RWPE2 (cell line): Measurements from ENCODE around the gene FAXC.

ENCODE experiments used
- ATAC-seq: fragments of 200-7000 bp; cut with Tn5 transposase; 3 replicates; pipeline ENCODE4 v1.9.1; 2021; ENCODE audit warnings: low read depth
- DNase-seq: peaks from one replicate; pipeline ENCODE4 v3.0.0-alpha.2; 2020; ENCODE audit warnings: low spot score
- H3K27ac ChIP-seq: fragments of 450-650 bp; 2 replicates; pipeline ENCODE4 v1.5.1; 2017; ENCODE audit warnings: mild to moderate bottlenecking; ENCODE audit not compliant: poor library complexity, severe bottlenecking
- H3K27me3 ChIP-seq: fragments of 250-450 bp; sonication (Bioruptor Pico); 2 replicates; pipeline ENCODE4 v1.5.1; 2021; ENCODE audit warnings: mild to moderate bottlenecking, moderate library complexity; ENCODE audit not compliant: insufficient read depth, poor library complexity, severe bottlenecking
- H3K36me3 ChIP-seq: fragments of 250-450 bp; sonication (Bioruptor Pico); 2 replicates; pipeline ENCODE4 v1.5.1; 2020; ENCODE audit warnings: low read depth, mild to moderate bottlenecking, moderate library complexity
- H3K4me1 ChIP-seq: fragments of 250-450 bp; sonication (Bioruptor Pico); 2 replicates; pipeline ENCODE4 v1.5.1; 2021; ENCODE audit warnings: mild to moderate bottlenecking, moderate library complexity; ENCODE audit not compliant: insufficient read depth, poor library complexity, severe bottlenecking
- H3K4me3 ChIP-seq: fragments of 250-450 bp; sonication (Bioruptor Pico); 2 replicates; pipeline ENCODE4 v1.5.1; 2021; ENCODE audit warnings: mild to moderate bottlenecking, moderate library complexity; ENCODE audit not compliant: severe bottlenecking
- H3K9me3 ChIP-seq: fragments of 250-450 bp; sonication (Bioruptor Pico); 2 replicates; pipeline ENCODE4 v1.5.1; 2021; ENCODE audit warnings: mild to moderate bottlenecking, moderate library complexity; ENCODE audit not compliant: severe bottlenecking
- CTCF ChIP-seq: fragments of 450-650 bp; IDR thresholded peaks from one replicate; pipeline ENCODE4 v1.5.1; 2017; ENCODE audit warnings: mild to moderate bottlenecking, moderate library complexity; ENCODE audit not compliant: poor library complexity, severe bottlenecking

FAXC gene

GRCh38 chr6:99318566-99318965 is 30.9 kb downstream of the FAXC start:
- Histone ChIP-seq H3K27ac (no peak overlapping the region), H3K4me3 (no peak overlapping the region), H3K4me1 (no peaks in the 10 kb centered on the region), H3K27me3 (no peaks in the 10 kb centered on the region), H3K9me3 (no peaks in the 10 kb centered on the region), H3K36me3 (no peaks in the 10 kb centered on the region)
- DNase-seq (no peak), ATAC-seq (no peak)
- TF ChIP-seq CTCF = no peak

- Histone ChIP-seq H3K36me3 (no peaks in the 10 kb centered on the region), H3K4me3 (no peak overlapping the region), H3K4me1 (no peaks in the 10 kb centered on the region), H3K27ac (no peak overlapping the region), H3K9me3 (no peaks in the 10 kb centered on the region), H3K27me3 (no peaks in the 10 kb centered on the region)
- no peak for TF ChIP-seq CTCF
- DNase-seq = no peak
- no peak for ATAC-seq
Observed at GRCh38 chr6:99312354-99312753, 37.1 kb downstream of the FAXC start.

GRCh38 chr6:99310553-99310952 is 38.9 kb downstream of the FAXC start:
- H3K36me3 ChIP-seq = no peaks in the 10 kb centered on the region
- no peak for TF ChIP-seq CTCF
- H3K27me3 ChIP-seq = no peaks in the 10 kb centered on the region

GRCh38 chr6:99309557-99309956 is 39.9 kb downstream of the FAXC start:
- ATAC-seq = no peak

More at GRCh38 chr6:99310553-99310952, 38.9 kb downstream of the FAXC start:
- Histone ChIP-seq H3K9me3 (no peaks in the 10 kb centered on the region), H3K4me3 (no peak overlapping the region), H3K27ac (no peak overlapping the region), H3K4me1 (no peaks in the 10 kb centered on the region)
- ATAC-seq (no peak), DNase-seq (no peak)

More at GRCh38 chr6:99309557-99309956, 39.9 kb downstream of the FAXC start:
- Histone ChIP-seq H3K27me3 (no peaks in the 10 kb centered on the region), H3K4me3 (no peak overlapping the region), H3K4me1 (no peaks in the 10 kb centered on the region), H3K27ac (no peak overlapping the region), H3K9me3 (no peaks in the 10 kb centered on the region), H3K36me3 (no peaks in the 10 kb centered on the region)
- no peak for DNase-seq
- no peak for TF ChIP-seq CTCF
